ENCODE results near the gene NAP1L1. TPM values are rescaled to one million over a fixed set of nuclear protein-coding genes. Genes with fewer than 3 reads are reported as not detected.

Gene NAP1L1
- total and polyA plus RNA-seq, 2 experiments from 2014 or later: 180 to 190 TPM

- H3K4me1 ChIP-seq (ENCODE audit: insufficient read depth): peaks cover 6% of the 10 kb centered on the region; the same call in 1 of the 2 replicates
- H3K9me3 ChIP-seq (ENCODE audit: low read depth): no peaks in the 10 kb centered on the region
- peaks cover 17% of the 10 kb centered on the region; the same call in 1 of the 2 replicates for H4K20me1 ChIP-seq (ENCODE audit: insufficient read depth)
- H3K36me3 ChIP-seq (ENCODE audit: low read depth): peaks cover 36% of the 10 kb centered on the region; the same call in 1 of the 2 replicates
- TF ChIP-seq EZH2phosphoT487 (IDR thresholded peaks at IDR 0.05; ENCODE audit: insufficient read depth, low read depth) (no peak), EZH2 (IDR thresholded peaks at IDR 0.05; ENCODE audit: insufficient read depth, poor library complexity, severe bottlenecking) (no peak)
- H3K4me3 ChIP-seq: no peak overlapping the region
- no peaks in the 10 kb centered on the region for H3K27me3 ChIP-seq (replicated peaks; ENCODE audit: insufficient read depth)
- H3F3A ChIP-seq (ENCODE audit: insufficient read depth): peaks cover 11% of the 10 kb centered on the region
- no peaks in the 10 kb centered on the region for H3K9me2 ChIP-seq (ENCODE audit: insufficient read depth)
- DNase-seq: no peak
- peaks cover 100% of the 10 kb centered on the region for H3K79me2 ChIP-seq (ENCODE audit: insufficient read depth)
- H3K4me2 ChIP-seq (ENCODE audit: unreplicated experiment): no peak overlapping the region
- H3K27ac ChIP-seq: no peak overlapping the region
- no peak overlapping the region for H3K9ac ChIP-seq
- no peak overlapping the region for H2AFZ ChIP-seq
- in situ Hi-C loops (cut with MboI): loop anchor here (10.0 kb wide), 1 partner anchor 270 kb away; the partner anchor contains the start of gene BBS10
- WGBS, 2 experiments (ENCODE audit: low coverage in 1 of 2, low lambda C conversion rate in 2 of 2, missing lambda C conversion rate in 2 of 2): 100% methylated on average over 1 of the region's 1 CpG
Observed at GRCh38 chr12:76074701-76075336, 9.7 kb downstream of the NAP1L1 start.

DNA sequence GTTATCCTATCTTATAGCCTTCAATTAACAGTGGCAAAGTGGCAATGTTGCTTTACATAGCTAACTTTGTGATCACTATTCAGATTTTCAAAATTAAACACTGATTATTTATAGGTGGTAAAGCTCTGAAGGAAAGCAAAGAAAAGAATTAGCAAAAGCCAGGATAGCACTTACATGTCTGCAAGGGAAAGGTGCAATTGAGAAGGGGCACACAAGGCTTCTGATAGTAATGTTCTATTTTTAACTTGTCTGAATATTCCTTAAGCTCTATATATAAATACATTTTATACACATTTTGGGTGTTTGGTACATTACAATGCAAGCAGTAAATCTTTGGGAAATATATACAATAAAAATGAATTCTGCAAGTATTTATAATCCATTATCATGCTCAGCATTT is 10.9 kb downstream of the NAP1L1 start:
- Histone ChIP-seq H3K4me2 (ENCODE audit: unreplicated experiment) (no peak overlapping the region), H3K36me3 (ENCODE audit: low read depth) (peaks cover 34% of the 10 kb centered on the region; the same call in 1 of the 2 replicates), H3K9me3 (ENCODE audit: low read depth) (no peaks in the 10 kb centered on the region), H3K79me2 (ENCODE audit: insufficient read depth) (peaks cover 100% of the 10 kb centered on the region), H3K9me2 (ENCODE audit: insufficient read depth) (no peaks in the 10 kb centered on the region), H3K4me1 (ENCODE audit: insufficient read depth) (peaks cover 6% of the 10 kb centered on the region; the same call in 1 of the 2 replicates), H3K27ac (no peak overlapping the region), H3F3A (ENCODE audit: insufficient read depth) (peaks cover 17% of the 10 kb centered on the region), H3K9ac (no peak overlapping the region), H3K4me3 (no peak overlapping the region), H3K27me3 (replicated peaks; ENCODE audit: insufficient read depth) (no peaks in the 10 kb centered on the region), H2AFZ (no peak overlapping the region), H4K20me1 (ENCODE audit: insufficient read depth) (peaks cover 8% of the 10 kb centered on the region; the same call in 1 of the 2 replicates)
- in situ Hi-C loops (cut with MboI): loop anchor here (10.0 kb wide), 1 partner anchor 271 kb away; the partner anchor contains the start of gene BBS10
- TF ChIP-seq EZH2 (IDR thresholded peaks at IDR 0.05; ENCODE audit: insufficient read depth, poor library complexity, severe bottlenecking): no peak
- no peak for DNase-seq

- Histone ChIP-seq H3K27ac (no peak overlapping the region), H3K4me1 (ENCODE audit: insufficient read depth) (peaks cover 6% of the 10 kb centered on the region), H3K9me2 (ENCODE audit: insufficient read depth) (no peaks in the 10 kb centered on the region), H3K4me3 (no peak overlapping the region), H3K9me3 (ENCODE audit: low read depth) (no peaks in the 10 kb centered on the region), H3K9ac (no peak overlapping the region), H4K20me1 (ENCODE audit: insufficient read depth) (peaks cover 8% of the 10 kb centered on the region; the same call in 1 of the 2 replicates), H3K27me3 (replicated peaks; ENCODE audit: insufficient read depth) (no peaks in the 10 kb centered on the region), H2AFZ (no peak overlapping the region), H3K36me3 (ENCODE audit: low read depth) (peaks cover 39% of the 10 kb centered on the region; the same call in 1 of the 2 replicates), H3K79me2 (ENCODE audit: insufficient read depth) (peaks cover 100% of the 10 kb centered on the region), H3F3A (ENCODE audit: insufficient read depth) (peaks cover 21% of the 10 kb centered on the region), H3K4me2 (ENCODE audit: unreplicated experiment) (no peak overlapping the region)
- WGBS, 2 experiments (ENCODE audit: low coverage in 1 of 2, low lambda C conversion rate in 2 of 2, missing lambda C conversion rate in 2 of 2): 96 to 98% methylated on average over 3 of the region's 3 CpGs
- in situ Hi-C loops (cut with MboI): loop anchor here (10.0 kb wide), 1 partner anchor 272 kb away; the partner anchor contains the start of gene BBS10
- no peak for TF ChIP-seq EZH2phosphoT487 (IDR thresholded peaks at IDR 0.05; ENCODE audit: insufficient read depth, low read depth)
- TF ChIP-seq EZH2 (IDR thresholded peaks at IDR 0.05; ENCODE audit: insufficient read depth, poor library complexity, severe bottlenecking): no peak
- no peak for DNase-seq
Observed at GRCh38 chr12:76072568-76072967, 11.9 kb downstream of the NAP1L1 start.

- no peak overlapping the region for H3K27ac ChIP-seq
- H3K4me3 ChIP-seq: no peak overlapping the region
- no peaks in the 10 kb centered on the region; the same call in 1 of the 2 replicates for H3K4me1 ChIP-seq (ENCODE audit: insufficient read depth)
- H3K27me3 ChIP-seq (replicated peaks; ENCODE audit: insufficient read depth): no peaks in the 10 kb centered on the region
- no peak overlapping the region for H3K4me2 ChIP-seq (ENCODE audit: unreplicated experiment)
- peaks cover 100% of the 10 kb centered on the region for H3K79me2 ChIP-seq (ENCODE audit: insufficient read depth)
- H4K20me1 ChIP-seq (ENCODE audit: insufficient read depth): peaks cover 5% of the 10 kb centered on the region; the same call in 1 of the 2 replicates
- TF ChIP-seq EZH2 (IDR thresholded peaks at IDR 0.05; ENCODE audit: insufficient read depth, poor library complexity, severe bottlenecking) (no peak), EZH2phosphoT487 (IDR thresholded peaks at IDR 0.05; ENCODE audit: insufficient read depth, low read depth) (no peak)
- no peak overlapping the region for H3K9ac ChIP-seq
- H3K9me3 ChIP-seq (ENCODE audit: low read depth): peaks cover 5% of the 10 kb centered on the region
- H3K36me3 ChIP-seq (ENCODE audit: low read depth): peaks cover 64% of the 10 kb centered on the region
- H2AFZ ChIP-seq: no peak overlapping the region
- in situ Hi-C loops (cut with MboI): no loop called here
- no peaks in the 10 kb centered on the region for H3K9me2 ChIP-seq (ENCODE audit: insufficient read depth)
- peaks cover 39% of the 10 kb centered on the region for H3F3A ChIP-seq (ENCODE audit: insufficient read depth)
- no peak for DNase-seq
Observed at GRCh38 chr12:76069339-76069738, 15.1 kb downstream of the NAP1L1 start.

Data from GM23248 (cell line).